Amniotic epithelial cell (primary cell): Measurements from ENCODE around the gene PPFIA2.

Experiments used
- DNase-seq: peaks from one replicate; pipeline ENCODE4 v3.0.0-alpha.2; 2010; ENCODE audit warnings: low read depth

Gene PPFIA2

DNA sequence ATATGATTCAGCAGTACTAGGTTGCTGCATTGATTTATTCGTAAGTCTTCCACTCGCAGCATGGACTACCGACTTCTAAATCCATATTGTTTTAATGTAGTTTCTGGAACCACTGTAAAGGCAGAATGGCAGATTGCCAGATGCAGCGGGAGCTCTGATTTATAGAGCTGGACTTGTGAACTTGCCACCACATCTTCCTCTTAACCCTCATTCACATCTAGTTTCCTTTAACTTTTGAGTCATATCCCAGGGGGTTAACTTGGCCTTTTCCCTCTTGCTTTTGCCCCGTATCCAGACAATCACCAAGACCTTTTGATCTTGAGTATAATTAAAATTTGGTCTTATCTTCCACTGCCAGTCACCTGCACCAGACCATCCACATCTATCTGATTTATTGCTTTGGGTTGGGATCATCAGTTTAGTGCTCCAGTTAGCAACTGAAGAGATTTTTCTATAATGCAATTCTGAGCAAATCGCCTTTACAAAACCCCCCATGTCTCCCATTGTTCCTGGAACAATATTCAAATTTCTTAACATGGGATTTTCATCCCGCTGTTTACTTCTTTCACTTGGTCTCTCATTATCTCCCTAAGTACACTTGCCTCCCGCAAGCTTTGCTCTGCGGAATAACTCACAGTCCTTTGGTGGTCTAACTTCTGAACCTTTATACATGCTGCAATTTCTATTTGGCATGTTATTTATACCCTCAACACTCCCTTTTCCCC, 550.8 kb downstream of the PPFIA2 start:
- DNase-seq = no peak
